OCI-LY3 (cell line): Measurements from ENCODE around the gene CCDC28A.

Source experiments
- CTCF ChIP-seq: fragments of 200-600, 300-600 bp; sonication (generic); IDR thresholded peaks from 2 replicates; pipeline ENCODE4 v1.5.1; 2014; ENCODE audit warnings: antibody characterized with exemption, low read length, low read depth
- EZH2phosphoT487 ChIP-seq: fragments of 200-600 bp; shearing (Covaris generic); IDR thresholded peaks from 2 replicates; pipeline ENCODE4 v1.6.1; 2018; ENCODE audit warnings: antibody characterized with exemption, mixed run types, low read depth

- TF ChIP-seq CTCF: no peak
- TF ChIP-seq EZH2phosphoT487: no peak
Observed at GRCh38 chr6:138814179-138814834, 40.7 kb downstream of the CCDC28A start.
